ENCODE results near the gene HLA-DQA1. TPM values are rescaled to one million over a fixed set of nuclear protein-coding genes. Genes with fewer than 3 reads are reported as not detected.

Gene HLA-DQA1
- total and polyA plus RNA-seq, 10 of the 15 experiments (the other 5 are each of a cell fraction or from before 2014, with no cell fraction given) = 289 to 1,769 (median 460) TPM

GRCh38 chr6:32689531-32690501 is 52.6 kb downstream of the HLA-DQA1 start (continued):
- TF ChIP-seq HDAC2 (IDR thresholded peaks at IDR 0.05) = no peak
- no peak for TF ChIP-seq HSF1 (IDR thresholded peaks at IDR 0.05; ENCODE audit: low read depth, low read length)
- no peak for TF ChIP-seq SMC3 (IDR thresholded peaks at IDR 0.05; ENCODE audit: borderline replicate concordance, low read length)
- no peak for TF ChIP-seq ZBTB11 (CRISPR knock-in tag; IDR thresholded peaks at IDR 0.05)
- peak; percentile 86 for TF ChIP-seq RUNX3 (IDR thresholded peaks at IDR 0.05; ENCODE audit: low read length)
- TF ChIP-seq CTCF (IDR thresholded peaks at IDR 0.05 in 2 of 3, conservative IDR thresholded peaks at IDR 0.05 in 1 of 3; ENCODE audit: control insufficient read depth in 2 of 3, extremely low read depth in 1 of 3, insufficient read depth in 1 of 3, low read depth in 3 of 3, low read length in 3 of 3) = no peak
- TF ChIP-seq POLR2AphosphoS5 (IDR thresholded peaks at IDR 0.05; ENCODE audit: low read length) = peak; percentile 65; the same call in 1 of the 2 replicates
- TF ChIP-seq RELA (IDR thresholded peaks at IDR 0.05; ENCODE audit: borderline replicate concordance, partially characterized antibody) = peak; percentile 76
- TF ChIP-seq IRF3 (IDR thresholded peaks at IDR 0.05) = peak; percentile 58; the same call in 1 of the 2 replicates
- no peak for TF ChIP-seq ZZZ3 (IDR thresholded peaks at IDR 0.05; ENCODE audit: control insufficient read depth, insufficient read length, low read depth)
- peak; percentile 63 for TF ChIP-seq BCL11A (IDR thresholded peaks at IDR 0.05; ENCODE audit: low read depth, low read length)
- peak; percentile 100 for TF ChIP-seq TAF1 (IDR thresholded peaks at IDR 0.05; ENCODE audit: borderline replicate concordance, low read depth, low read length)
- no peak for TF ChIP-seq ASH2L (IDR thresholded peaks at IDR 0.05; ENCODE audit: borderline replicate concordance, low read depth)
- TF ChIP-seq ZSCAN29 (IDR thresholded peaks at IDR 0.05) = no peak
- TF ChIP-seq IRF5 (IDR thresholded peaks at IDR 0.05; ENCODE audit: borderline replicate concordance) = no peak
